Epithelial cell of esophagus (primary cell): Measurements from ENCODE around the gene RASSF1.

Source experiments
- DNase-seq: peaks from one replicate; pipeline ENCODE4 v3.0.0; 2010; ENCODE audit warnings: low read depth
- H3K4me3 ChIP-seq: 2 replicates; pipeline ENCODE4 v1.5.1; 2011; ENCODE audit warnings: mild to moderate bottlenecking, low read length, control low read depth
- CTCF ChIP-seq: IDR thresholded peaks from 2 replicates; pipeline ENCODE4 v1.5.1; 2011; ENCODE audit warnings: low read depth, mild to moderate bottlenecking, low read length, control low read depth, inconsistent platforms; ENCODE audit not compliant: insufficient read depth; ENCODE audit errors: missing control alignments

RASSF1 gene

GRCh38 chr3:50365842-50366220, 25.2 kb upstream of the RASSF1 start:
- DNase-seq, result no peak
- no peak for TF ChIP-seq CTCF
- peak overlapping the region; percentile 68 for H3K4me3 ChIP-seq

DNA sequence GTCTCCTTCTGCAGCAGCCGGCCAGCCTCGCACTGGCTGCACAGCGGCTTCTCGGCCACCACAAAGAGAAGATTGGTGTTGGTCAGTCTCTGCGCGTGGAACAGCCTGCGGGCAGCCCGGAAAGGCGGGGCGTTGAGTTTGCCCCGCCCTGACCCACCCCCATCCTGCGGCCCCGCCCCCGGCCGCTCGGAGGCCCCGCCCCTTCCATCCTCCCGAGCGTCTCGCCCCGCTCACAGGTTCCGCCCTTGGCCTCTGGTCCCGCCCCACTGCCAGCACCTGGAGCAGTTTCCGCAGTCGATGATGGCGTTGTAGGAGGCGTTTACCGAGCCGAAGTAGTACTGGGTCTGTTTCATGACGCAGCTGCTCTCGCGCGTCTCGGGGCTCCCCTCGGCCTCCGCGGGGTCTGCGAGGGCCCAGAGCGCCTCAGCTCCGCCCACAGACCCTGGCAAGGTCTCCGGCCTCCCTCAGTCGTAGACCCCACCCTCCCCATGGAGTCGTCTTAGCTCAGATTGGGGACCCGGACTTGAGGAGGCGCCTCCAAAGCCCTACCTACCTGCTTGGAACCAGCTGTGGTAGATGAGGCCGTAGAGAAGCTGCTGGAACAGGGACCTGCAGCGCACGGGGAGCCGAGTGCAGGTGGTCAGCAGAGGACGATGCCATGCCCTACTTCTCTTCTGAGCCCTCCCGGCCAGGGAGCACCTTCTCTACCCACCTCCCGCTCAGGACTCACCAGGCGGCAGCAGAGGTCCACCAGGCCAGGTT, 24.6 kb upstream of the RASSF1 start:
- no peak for TF ChIP-seq CTCF
- peak overlapping the region; percentile 68 for H3K4me3 ChIP-seq
- peak; percentile 95 for DNase-seq

DNA sequence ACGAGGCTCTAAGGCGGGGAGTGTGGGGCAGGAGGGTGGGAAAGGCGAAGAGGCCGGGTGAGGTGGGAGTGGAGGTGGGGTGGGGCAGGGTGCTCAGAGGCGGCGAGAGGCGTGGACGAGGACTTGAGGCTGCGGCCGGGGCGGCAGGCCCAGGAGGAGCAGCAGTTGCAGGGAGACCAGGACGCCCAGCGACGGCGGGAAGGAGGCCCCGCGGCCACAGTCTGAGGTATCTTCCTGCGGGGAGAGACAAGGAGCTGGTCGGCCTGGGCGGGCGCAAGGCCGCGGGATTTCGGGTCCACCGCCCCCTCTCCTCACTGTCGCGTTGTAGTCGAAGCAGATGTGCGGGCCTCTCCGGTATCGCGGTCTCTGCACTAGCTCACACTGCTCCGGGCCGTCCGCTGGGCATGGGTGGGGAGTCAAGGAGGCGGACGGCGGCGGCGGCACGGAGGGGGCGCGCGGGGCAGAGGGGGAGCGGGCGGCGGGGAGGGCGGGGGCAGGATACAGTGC, 24.0 kb upstream of the RASSF1 start:
- no peak for TF ChIP-seq CTCF
- peak overlapping the region; percentile 68 for H3K4me3 ChIP-seq
- no peak for DNase-seq

GRCh38 chr3:50359760-50360110, 19.1 kb upstream of the RASSF1 start:
- TF ChIP-seq CTCF, result no peak
- H3K4me3 ChIP-seq, result peak overlapping the region; percentile 77
- no peak for DNase-seq

DNA sequence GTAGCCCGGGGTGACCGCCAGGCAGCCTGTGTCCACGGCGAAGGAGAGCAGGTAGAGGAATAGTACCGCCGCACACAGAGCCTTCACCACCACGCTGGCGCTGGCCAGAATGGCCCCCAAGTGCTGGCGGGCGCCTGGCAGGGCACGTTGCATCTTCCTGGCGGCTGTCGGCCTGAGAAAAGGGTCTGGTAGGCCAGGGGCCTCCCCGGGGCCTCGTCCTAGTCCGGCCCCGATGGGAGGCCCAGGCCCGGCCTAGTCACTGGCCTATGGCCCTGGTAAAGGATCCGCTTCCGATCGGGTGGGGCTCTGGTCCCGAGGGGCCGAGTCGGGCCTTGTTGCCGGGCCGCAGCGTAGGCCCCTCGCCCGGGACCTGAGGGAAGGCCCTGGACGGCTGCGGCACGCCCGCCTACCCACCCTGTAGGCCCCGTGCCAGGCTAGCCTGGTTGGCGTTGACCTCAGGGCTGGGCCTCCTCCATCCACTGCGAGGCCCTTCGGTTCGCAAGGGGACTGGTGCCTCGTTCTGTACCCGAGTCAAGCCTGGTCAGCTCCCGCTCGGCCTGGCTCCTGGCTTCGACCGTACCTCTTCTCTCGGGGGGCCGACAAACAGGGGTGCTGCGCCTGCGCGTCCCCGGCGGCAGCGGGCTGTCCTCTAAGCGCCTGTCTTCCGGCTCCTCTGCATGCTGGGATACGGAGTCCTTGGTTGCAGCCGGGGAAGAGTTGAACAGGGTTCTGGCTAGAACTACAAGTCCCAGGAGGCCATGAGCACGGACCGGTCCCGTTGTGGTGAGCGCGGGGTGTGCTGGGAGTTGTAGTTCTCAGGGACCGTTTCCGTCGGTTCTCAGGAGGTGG, 18.5 kb upstream of the RASSF1 start, which contains the start of gene TMEM115:
TMEM115 (minus strand) TSS at position 611 of the 849 bp plus-strand sequence; CDS start at position 153, 458 bp downstream.
- DNase-seq, result peak; percentile 99
- TF ChIP-seq CTCF, result no peak
- peak within 1 kb of the TSS; percentile 77 for H3K4me3 ChIP-seq

GRCh38 chr3:50358355-50358910, 17.8 kb upstream of the RASSF1 start:
- H3K4me3 ChIP-seq, result peak overlapping the region; percentile 77
- no peak for TF ChIP-seq CTCF
- DNase-seq, result no peak
